PC-3 (cell line): Measurements from ENCODE around the gene GPR75.

ENCODE experiments used
- EZH2 ChIP-seq: fragments of 300-600 bp; sonication (generic); IDR thresholded peaks from one replicate; pipeline ENCODE4 v1.6.1; 2017; ENCODE audit warnings: antibody characterized with exemption, mild to moderate bottlenecking, low read length; ENCODE audit not compliant: unreplicated experiment
- EZH2phosphoT487 ChIP-seq: fragments of 300-600 bp; sonication (generic); IDR thresholded peaks from 2 replicates; pipeline ENCODE4 v1.6.1; 2018; ENCODE audit warnings: mild to moderate bottlenecking, antibody characterized with exemption, low read length, borderline replicate concordance
- TF ChIP-seq, protein P1 (sequence below): fragments of 300-600 bp; sonication (generic); conservative IDR thresholded peaks from 2 replicates; pipeline ENCODE4 v1.5.1; 2017; ENCODE audit warnings: antibody characterized with exemption, low read depth, mild to moderate bottlenecking, low read length

DNA sequence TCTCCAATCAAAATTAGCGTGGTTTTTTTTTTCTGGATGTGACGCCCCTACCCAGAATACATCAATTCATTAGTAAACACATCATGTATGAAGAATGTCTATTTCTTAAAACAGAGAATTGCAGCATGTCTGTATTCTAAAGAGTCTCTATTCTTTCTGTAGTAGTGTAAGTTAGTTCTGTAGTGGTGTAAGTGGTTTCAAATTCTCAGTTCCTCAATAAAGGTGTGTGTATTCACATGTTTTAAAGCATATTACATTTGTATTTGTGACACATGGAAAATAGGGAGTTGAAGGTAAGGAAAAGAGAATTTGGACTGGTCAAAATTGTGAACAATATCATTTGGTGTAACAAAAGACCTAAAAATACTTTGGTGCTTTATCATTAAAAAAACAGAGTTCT is 8.0 kb upstream of the GPR75 start:
- TF ChIP-seq, protein P1, sequence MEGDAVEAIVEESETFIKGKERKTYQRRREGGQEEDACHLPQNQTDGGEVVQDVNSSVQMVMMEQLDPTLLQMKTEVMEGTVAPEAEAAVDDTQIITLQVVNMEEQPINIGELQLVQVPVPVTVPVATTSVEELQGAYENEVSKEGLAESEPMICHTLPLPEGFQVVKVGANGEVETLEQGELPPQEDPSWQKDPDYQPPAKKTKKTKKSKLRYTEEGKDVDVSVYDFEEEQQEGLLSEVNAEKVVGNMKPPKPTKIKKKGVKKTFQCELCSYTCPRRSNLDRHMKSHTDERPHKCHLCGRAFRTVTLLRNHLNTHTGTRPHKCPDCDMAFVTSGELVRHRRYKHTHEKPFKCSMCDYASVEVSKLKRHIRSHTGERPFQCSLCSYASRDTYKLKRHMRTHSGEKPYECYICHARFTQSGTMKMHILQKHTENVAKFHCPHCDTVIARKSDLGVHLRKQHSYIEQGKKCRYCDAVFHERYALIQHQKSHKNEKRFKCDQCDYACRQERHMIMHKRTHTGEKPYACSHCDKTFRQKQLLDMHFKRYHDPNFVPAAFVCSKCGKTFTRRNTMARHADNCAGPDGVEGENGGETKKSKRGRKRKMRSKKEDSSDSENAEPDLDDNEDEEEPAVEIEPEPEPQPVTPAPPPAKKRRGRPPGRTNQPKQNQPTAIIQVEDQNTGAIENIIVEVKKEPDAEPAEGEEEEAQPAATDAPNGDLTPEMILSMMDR, result no peak
- no peak for TF ChIP-seq EZH2
- TF ChIP-seq EZH2phosphoT487, result no peak
